Epidermal melanocyte (primary cell): ENCODE data around the gene DTHD1.

Experiments
- DNase-seq: peaks from one replicate; pipeline ENCODE4 v3.0.0; 2011; ENCODE audit warnings: low spot score; ENCODE audit not compliant: insufficient read length

DTHD1 gene

GRCh38 chr4:36269533-36270173 lies 11.8 kb upstream of the DTHD1 start:
- DNase-seq = no peak

- DNase-seq = no peak
Observed at GRCh38 chr4:36273276-36273675, 8.1 kb upstream of the DTHD1 start.

- DNase-seq = no peak
Observed at GRCh38 chr4:36274158-36274557, 7.3 kb upstream of the DTHD1 start.

GRCh38 chr4:36277533-36277932 lies 3.9 kb upstream of the DTHD1 start:
- no peak for DNase-seq

- no peak for DNase-seq
Observed at GRCh38 chr4:36278789-36279188, 2.6 kb upstream of the DTHD1 start.

- DNase-seq = no peak
Observed at GRCh38 chr4:36280555-36280954, 861 bp upstream of the DTHD1 start.

GRCh38 chr4:36282503-36283030 lies 1.2 kb downstream of the DTHD1 start:
- no peak for DNase-seq

GRCh38 chr4:36283912-36284465 lies 2.6 kb downstream of the DTHD1 start:
- DNase-seq = peak; percentile 18

GRCh38 chr4:36285784-36286480 lies 4.5 kb downstream of the DTHD1 start:
- no peak for DNase-seq

- DNase-seq = no peak
Observed at GRCh38 chr4:36286481-36286871, 5.1 kb downstream of the DTHD1 start.

GRCh38 chr4:36288731-36289426 lies 7.5 kb downstream of the DTHD1 start:
- DNase-seq = no peak

- DNase-seq = no peak
Observed at GRCh38 chr4:36290641-36291040, 9.2 kb downstream of the DTHD1 start.

- DNase-seq = no peak
Observed at GRCh38 chr4:36292556-36293188, 11.3 kb downstream of the DTHD1 start.

GRCh38 chr4:36301127-36301526 lies 19.7 kb downstream of the DTHD1 start:
- no peak for DNase-seq

GRCh38 chr4:36303426-36304137 lies 22.2 kb downstream of the DTHD1 start:
- DNase-seq = no peak

GRCh38 chr4:36304138-36304681 lies 22.8 kb downstream of the DTHD1 start:
- DNase-seq = no peak

GRCh38 chr4:36308150-36308549 lies 26.7 kb downstream of the DTHD1 start:
- DNase-seq = no peak

GRCh38 chr4:36310216-36310615 lies 28.8 kb downstream of the DTHD1 start:
- DNase-seq = no peak

- no peak for DNase-seq
Observed at GRCh38 chr4:36310793-36311192, 29.4 kb downstream of the DTHD1 start.

GRCh38 chr4:36312511-36312910 lies 31.1 kb downstream of the DTHD1 start:
- DNase-seq = no peak

- DNase-seq = no peak
Observed at GRCh38 chr4:36313301-36313700, 31.9 kb downstream of the DTHD1 start.
